HepG2 (cell line): ENCODE results near the gene CC2D1B. TPM values are rescaled to one million over a fixed set of nuclear protein-coding genes. Genes with fewer than 3 reads are reported as not detected.

ENCODE experiments used
- ATAC-seq: fragments of 200-7000 bp; cut with Tn5 transposase; 3 replicates; pipeline ENCODE4 v1.9.1; 2020; ENCODE audit warnings: mild to moderate bottlenecking, moderate library complexity
- BruUV-seq: library from RNA; stranded (reverse); fragments of 400-500 nt; replicated peaks from 2 replicates; lab custom pipeline; 2021; lab: Mats Ljungman, UMichigan
- CTCF ChIA-PET: fragments of 300-600 bp; formaldehyde crosslinking; extraction: SDS; loops from one replicate; lab custom pipeline; 2021; ENCODE audit warnings: low total read pairs, inconsistent platforms, low intra/inter-chr PET ratio; lab: Yijun Ruan, JAX
- POLR2A ChIA-PET: fragments of 350-600 bp; sonication (Branson Sonifier 250); formaldehyde crosslinking; loops from one replicate; lab custom pipeline; 2020; ENCODE audit warnings: antibody characterized with exemption, inconsistent platforms; lab: Yijun Ruan, JAX
- DNase-seq: peaks from one replicate; pipeline ENCODE4 v3.0.0-alpha.2; 2015; ENCODE audit warnings: low spot score
- FAIRE-seq: peaks from 3 replicates; lab custom pipeline; 2011; peaks lifted over from hg19 to GRCh38; lab: Jason Lieb, UNC
- H2AFZ ChIP-seq: one replicate; pipeline ENCODE4 v1.6.1; 2011; ENCODE audit warnings: low read length, inconsistent platforms
- H3K27ac ChIP-seq: fragments of 300-600 bp; 3 replicates; pipeline ENCODE4 v1.8.0; 2011; ENCODE audit warnings: mixed run types, mild to moderate bottlenecking, mixed read lengths, low read length, inconsistent platforms; ENCODE audit not compliant: insufficient read depth; ENCODE audit errors: extremely low read length
- H3K27me3 ChIP-seq, 2 experiments: fragments of 200-600 bp in 1 of 2; 2 replicates in 1 of 2; 3 replicates in 1 of 2; pipeline versions ENCODE4 v1.6.0 to v1.8.0; 2011; ENCODE audit warnings: low read length in 2 of 2, mild to moderate bottlenecking in 2 of 2, moderate library complexity in 2 of 2, inconsistent platforms in 1 of 2; ENCODE audit not compliant: insufficient read depth in 2 of 2, control insufficient read depth in 1 of 2
- H3K36me3 ChIP-seq, 2 experiments: fragments of 200-600 bp in 1 of 2; replicated peaks in 1 of 2; 2 replicates in 1 of 2; 3 replicates in 1 of 2; pipeline versions ENCODE4 v1.5.1 to v1.8.0; 2011; ENCODE audit warnings: low read length in 2 of 2, inconsistent platforms in 1 of 2; ENCODE audit not compliant: insufficient read depth in 2 of 2, control insufficient read depth in 1 of 2
- H3K4me1 ChIP-seq: 2 replicates; pipeline ENCODE4 v1.5.1; 2012; ENCODE audit warnings: low read length, inconsistent platforms; ENCODE audit not compliant: insufficient read depth
- H3K4me2 ChIP-seq: 2 replicates; pipeline ENCODE4 v1.6.0; 2011; ENCODE audit warnings: low read depth, low read length, inconsistent platforms
- H3K4me3 ChIP-seq, 3 experiments: fragments of 200-600 bp in 1 of 3; sonication (generic), shearing (Covaris generic) in 1 of 3; replicated peaks in 1 of 3; 2 replicates each; pipeline ENCODE4 v1.5.1; 2011 to 2016; ENCODE audit warnings: low read length in 3 of 3, inconsistent platforms in 2 of 3, low read depth in 2 of 3, mild to moderate bottlenecking in 2 of 3, control low read depth in 1 of 3, mixed read lengths in 1 of 3; ENCODE audit not compliant: insufficient read depth in 1 of 3
- H3K79me2 ChIP-seq: one replicate; pipeline ENCODE4 v1.6.1; 2011; ENCODE audit warnings: low read length, inconsistent platforms; ENCODE audit not compliant: insufficient read depth
- H3K9ac ChIP-seq: 2 replicates; pipeline ENCODE4 v1.6.0; 2011; ENCODE audit warnings: mild to moderate bottlenecking, low read depth, low read length, inconsistent platforms; ENCODE audit not compliant: insufficient read depth
- H3K9me3 ChIP-seq: 2 replicates; pipeline ENCODE4 v1.5.1; 2012; ENCODE audit warnings: mild to moderate bottlenecking, low read length
- H4K20me1 ChIP-seq: 2 replicates; pipeline ENCODE4 v1.6.0; 2011; ENCODE audit warnings: inconsistent platforms, mild to moderate bottlenecking, low read length, moderate library complexity; ENCODE audit not compliant: insufficient read depth
- CCDC6 ChIP-seq: sonication (generic); formaldehyde crosslinking; IDR thresholded peaks from 2 replicates; pipeline ENCODE4 v1.8.1; 2022; ENCODE audit warnings: mild to moderate bottlenecking, missing genetic modification reagents, moderate library complexity
- FOXC1 ChIP-seq: sonication (generic); formaldehyde crosslinking; IDR thresholded peaks from 2 replicates; pipeline ENCODE4 v1.8.0; 2022; ENCODE audit warnings: mild to moderate bottlenecking, missing genetic modification reagents, borderline replicate concordance
- HDAC2 ChIP-seq: sonication (generic); formaldehyde crosslinking; IDR thresholded peaks from 2 replicates; pipeline ENCODE4 v1.4.0; 2020; ENCODE audit warnings: missing genetic modification reagents
- KAT7 ChIP-seq: IDR thresholded peaks from 2 replicates; pipeline ENCODE4 v1.6.1; 2018; ENCODE audit warnings: borderline replicate concordance, missing compliant biosample characterization
- KDM5A ChIP-seq: fragments of 200-600 bp; sonication (generic); IDR thresholded peaks from 2 replicates; pipeline ENCODE4 v1.7.0; 2018; ENCODE audit warnings: antibody characterized with exemption, mild to moderate bottlenecking, low read length, borderline replicate concordance
- NKX3-1 ChIP-seq: sonication (generic); formaldehyde crosslinking; IDR thresholded peaks from 2 replicates; pipeline ENCODE4 v1.5.0; 2020; ENCODE audit warnings: missing genetic modification reagents
- PCBP2 ChIP-seq: fragments of 200-400 bp; formaldehyde crosslinking; optimal IDR thresholded peaks from 2 replicates; pipeline ENCODE3; 2018; ENCODE audit warnings: low read length, low read depth; ENCODE audit not compliant: poor library complexity, severe bottlenecking
- RFX5 ChIP-seq: IDR thresholded peaks from 2 replicates; pipeline ENCODE4 v1.6.1; 2011; ENCODE audit warnings: low read depth, low read length, improper control_type of control experiment
- SMAD1 ChIP-seq: sonication (generic); formaldehyde crosslinking; IDR thresholded peaks from 2 replicates; pipeline ENCODE4 v1.4.0; 2020; ENCODE audit warnings: missing genetic modification reagents, low read depth, mild to moderate bottlenecking, borderline replicate concordance
- SPEN ChIP-seq: sonication (generic); formaldehyde crosslinking; IDR thresholded peaks from 2 replicates; pipeline ENCODE4 v1.5.1; 2020; ENCODE audit warnings: low read depth, mild to moderate bottlenecking, missing genetic modification reagents
- SRSF1 ChIP-seq: fragments of 200-400 bp; formaldehyde crosslinking; optimal IDR thresholded peaks from 2 replicates; pipeline ENCODE3; 2017; ENCODE audit warnings: mild to moderate bottlenecking, low read depth, low read length, moderate library complexity
- TEAD2 ChIP-seq: sonication (generic); formaldehyde crosslinking; IDR thresholded peaks from 2 replicates; pipeline ENCODE4 v1.9.0; 2021; ENCODE audit warnings: missing genetic modification reagents
- ZFP36L2 ChIP-seq: sonication (generic); formaldehyde crosslinking; IDR thresholded peaks from 2 replicates; pipeline ENCODE4 v1.4.0; 2020; ENCODE audit warnings: missing genetic modification reagents
- ZFP37 ChIP-seq: sonication (generic); formaldehyde crosslinking; IDR thresholded peaks from 2 replicates; pipeline ENCODE4 v1.4.0; 2020; ENCODE audit warnings: missing genetic modification reagents, borderline replicate concordance
- ZIK1 ChIP-seq: sonication (generic); formaldehyde crosslinking; IDR thresholded peaks from 2 replicates; pipeline ENCODE4 v1.5.0; 2020; ENCODE audit warnings: mild to moderate bottlenecking, low read depth, missing genetic modification reagents, borderline replicate concordance
- ZNF354B ChIP-seq: sonication (generic); formaldehyde crosslinking; IDR thresholded peaks from 2 replicates; pipeline ENCODE4 v1.8.0; 2022; ENCODE audit warnings: mild to moderate bottlenecking, missing genetic modification reagents
- ZNF367 ChIP-seq: sonication (generic); formaldehyde crosslinking; IDR thresholded peaks from 2 replicates; pipeline ENCODE4 v1.4.0; 2020; ENCODE audit warnings: missing genetic modification reagents, borderline replicate concordance
- ZNF879 ChIP-seq: sonication (generic); formaldehyde crosslinking; IDR thresholded peaks from 2 replicates; pipeline ENCODE4 v1.8.1; 2023; ENCODE audit warnings: missing genetic modification reagents
- ZNF883 ChIP-seq: sonication (generic); formaldehyde crosslinking; IDR thresholded peaks from 2 replicates; pipeline ENCODE4 v1.5.1; 2020; ENCODE audit warnings: mild to moderate bottlenecking, missing genetic modification reagents; ENCODE audit errors: not compliant biosample characterization
- WGBS: methylation state at CpG from one replicate; pipeline ENCODE4 v1.1.6; 2017; ENCODE audit warnings: low lambda C conversion rate; 5-methylcytosine and 5-hydroxymethylcytosine counted together
- in situ Hi-C: cut with HindIII; loops from 2 replicates; pipeline ENCODE4 v1.10.0; 2017; ENCODE audit warnings: low pct_unique_long_range_greater_than_20kb; ENCODE audit not compliant: extremely low pct_ligation_motif_present
- intact Hi-C: fragments of 100-400 bp; cut with micrococcal nuclease; formaldehyde crosslinking; loops from one replicate; pipeline ENCODE4 v1.10.0; 2022; ENCODE audit not compliant: unreplicated experiment
- polyA plus RNA-seq, 8 experiments: library from polyadenylated mRNA; depleted of rRNA in 3 of 8; stranded (reverse) in 7 of 8; unstranded in 1 of 8; fragments of >200 nt; fragmentation: Illumina TruSeq in 4 of 8; extraction: Trizol in 4 of 8; gene quantifications; 2 replicates each; pipeline versions ENCODE4 v1.2.1 to v1.2.3, GENCODE V29; 2011 to 2016; ENCODE audit warnings: low read depth in 4 of 8, missing spikeins in 1 of 8, mixed read lengths in 1 of 8; ENCODE audit not compliant: insufficient read depth in 1 of 8
- total RNA-seq, 5 experiments: library from RNA; depleted of rRNA; stranded (reverse); fragments of >200 nt; fragmentation: Illumina TruSeq; extraction: Trizol; gene quantifications; 2 replicates each; pipeline ENCODE4 v1.2.3, GENCODE V29; 2016; ENCODE audit warnings: low read depth in 1 of 5

Gene CC2D1B
- total and polyA plus RNA-seq, 2 of the 13 experiments (the other 11 are each of a cell fraction or from before 2014, with no cell fraction given): 7.2 to 19.2 TPM

DNA sequence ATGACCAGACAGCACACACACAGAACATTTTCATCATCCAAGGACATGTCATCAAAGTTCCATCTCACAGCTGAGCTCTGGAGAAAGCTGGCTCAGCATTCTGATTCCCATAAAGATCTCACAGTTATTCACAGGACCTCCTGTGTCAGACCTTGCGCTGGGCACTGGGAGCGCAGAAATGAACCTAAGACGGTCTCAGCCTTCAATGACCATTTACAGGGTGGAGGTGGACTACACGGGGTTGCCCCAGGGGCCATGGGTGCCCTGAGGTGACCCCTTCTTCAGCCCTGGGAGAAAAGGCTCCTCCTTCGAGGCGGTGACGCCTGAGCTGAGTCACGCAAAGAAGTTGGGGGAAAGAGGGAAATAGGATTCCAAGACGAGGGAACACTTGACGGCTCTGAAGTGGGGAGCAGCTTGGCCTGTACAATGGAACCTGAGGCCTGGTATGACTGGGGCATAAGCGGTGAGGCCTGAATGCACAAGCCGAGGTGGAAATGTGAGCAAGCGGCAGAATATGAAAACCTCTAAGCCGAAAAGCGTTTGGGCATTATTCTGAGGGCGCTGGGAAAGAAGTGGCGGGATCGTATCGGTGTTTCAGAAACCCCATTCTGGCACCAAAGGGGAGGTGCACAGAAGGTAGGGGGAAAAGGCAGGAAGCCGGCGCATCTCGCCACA lies 797 bp downstream of the CC2D1B start (continued):
- TF ChIP-seq SRSF1 (no peak), NKX3-1 (CRISPR knock-in tag) (no peak), TEAD2 (no peak), ZIK1 (CRISPR knock-in tag) (no peak)

DNA sequence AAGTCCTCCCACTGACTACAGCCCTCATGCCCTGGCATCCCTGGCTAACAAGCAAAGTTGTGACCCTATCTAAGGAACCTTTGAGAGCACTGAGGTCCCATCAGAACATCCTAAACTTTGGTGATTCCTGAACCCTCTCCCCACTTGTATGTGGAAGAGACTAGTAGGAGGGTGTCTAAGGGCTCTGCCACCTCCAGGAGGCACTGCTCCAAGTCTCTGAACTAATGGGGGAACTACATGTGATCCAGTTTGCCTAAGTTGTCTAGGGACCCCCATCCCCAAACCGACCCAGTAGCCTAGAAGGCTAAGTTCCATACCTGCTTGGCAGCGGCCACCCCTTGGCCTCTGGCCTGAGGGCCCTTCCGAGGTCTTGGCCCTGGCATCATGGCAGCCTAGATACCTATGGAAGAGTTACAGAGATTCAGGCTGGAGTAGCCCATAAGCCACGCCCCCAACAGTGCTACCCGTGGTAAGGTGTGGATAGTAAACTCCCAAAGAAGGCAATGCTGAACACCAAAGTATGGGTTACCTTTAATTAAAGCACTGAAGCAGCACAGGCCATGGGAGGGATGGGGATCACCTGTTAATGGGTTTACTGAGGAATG lies 1.7 kb downstream of the CC2D1B start:
- ChIA-PET POLR2A (interaction anchor here (3.0 kb wide), 1 partner anchor 12 kb away, joined by 22 read pairs; no protein-coding TSS in a partner anchor), CTCF (no interaction called here)
- ATAC-seq (no peak), DNase-seq (no peak)
- intact Hi-C loops: no loop called here
- Histone ChIP-seq H3K27me3 (no peaks in the 10 kb centered on the region; a peak in 1 of 5 replicates), H3K27ac (no peak overlapping the region), H4K20me1 (no peaks in the 10 kb centered on the region)
- TF ChIP-seq PCBP2 (no peak), RFX5 (no peak)
- TF ChIP-seq, all 625 proteins: peak for 0
- in situ Hi-C loops: no loop called here
- 82% methylated on average over 3 of the region's 5 CpGs for WGBS
- no peak overlapping the region for H2AFZ ChIP-seq
- no peak for FAIRE-seq
- H3K9me3 ChIP-seq: no peaks in the 10 kb centered on the region
- H3K4me2 ChIP-seq: peak overlapping the region; percentile 99
- BruUV-seq: no TSS peak
- no peak overlapping the region for H3K9ac ChIP-seq
- H3K4me1 ChIP-seq: peaks cover 44% of the 10 kb centered on the region
- peaks cover 14% of the 10 kb centered on the region for H3K79me2 ChIP-seq
- H3K4me3 ChIP-seq: peak overlapping the region in 2 of 3 experiments; percentile 98 to 99; a peak in 3 of 6 replicates
- peaks cover 20 to 37% of the 10 kb centered on the region in 2 experiments for H3K36me3 ChIP-seq

DNA sequence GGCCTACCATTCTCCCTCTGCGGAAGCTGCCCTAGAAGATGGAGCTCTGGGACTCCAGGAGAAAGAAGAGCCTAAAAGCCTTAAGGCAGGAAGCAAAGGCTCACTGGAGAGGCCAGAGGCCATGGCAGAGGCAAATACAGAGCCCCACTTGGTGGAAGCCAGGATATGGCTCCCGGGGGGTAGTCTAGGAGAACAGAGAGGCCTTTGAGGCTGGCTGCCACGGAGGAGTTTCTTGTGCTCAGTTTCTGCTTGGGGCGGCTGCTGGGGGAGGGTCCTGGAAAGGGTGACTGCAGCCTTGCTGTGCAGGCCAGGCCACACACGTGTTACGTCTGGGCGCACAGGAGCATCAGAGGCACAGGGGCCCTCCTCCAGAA lies 5.4 kb downstream of the CC2D1B start:
- Histone ChIP-seq H3K4me3 (no peak overlapping the region), H3K27ac (no peak overlapping the region), H3K4me1 (peaks cover 20% of the 10 kb centered on the region), H3K36me3 (peaks cover 43 to 75% of the 10 kb centered on the region in 2 experiments), H3K27me3 (no peaks in the 10 kb centered on the region; a peak in 1 of 5 replicates), H3K9me3 (no peaks in the 10 kb centered on the region), H3K79me2 (peaks cover 13% of the 10 kb centered on the region), H3K4me2 (no peak overlapping the region), H2AFZ (no peak overlapping the region), H3K9ac (no peak overlapping the region), H4K20me1 (no peaks in the 10 kb centered on the region)
- WGBS: 95% methylated on average over 3 of the region's 7 CpGs
- ATAC-seq: no peak
- in situ Hi-C loops: no loop called here
- DNase-seq: no peak
- intact Hi-C loops: no loop called here
- CTCF ChIA-PET: no interaction called here
- POLR2A ChIA-PET: no interaction called here
- BruUV-seq: no TSS peak
- FAIRE-seq: no peak
- TF ChIP-seq HDAC2 (no peak), FOXC1 (CRISPR knock-in tag) (no peak), ZFP36L2 (CRISPR knock-in tag) (no peak), ZNF367 (CRISPR knock-in tag) (no peak), SMAD1 (no peak), SPEN (CRISPR knock-in tag) (no peak), KDM5A (no peak), KAT7 (no peak), ZNF879 (CRISPR knock-in tag) (no peak), CCDC6 (CRISPR knock-in tag) (no peak), ZNF354B (CRISPR knock-in tag) (no peak), ZNF883 (CRISPR knock-in tag) (no peak), ZFP37 (no peak)
